Neuronal stem cell (in vitro differentiated cells): Measurements from ENCODE around the gene SRA1.

Experiments
- DNase-seq: peaks from one replicate; pipeline ENCODE4 v3.0.0-alpha.2; 2013; ENCODE audit warnings: low spot score
- H2AFZ ChIP-seq: one replicate; pipeline ENCODE4 v1.6.1; 2013; ENCODE audit warnings: mild to moderate bottlenecking, low read length, inconsistent platforms
- H2AK5ac ChIP-seq: 2 replicates; pipeline ENCODE4 v1.6.1; 2013; ENCODE audit warnings: low read depth, mild to moderate bottlenecking, inconsistent platforms, low read length, moderate library complexity, mixed read lengths
- H2BK120ac ChIP-seq: 2 replicates; pipeline ENCODE4 v1.6.1; 2013; ENCODE audit warnings: low read depth, mild to moderate bottlenecking, inconsistent platforms, low read length, moderate library complexity, mixed read lengths
- H2BK12ac ChIP-seq: one replicate; pipeline ENCODE4 v1.6.1; 2013; ENCODE audit warnings: low read length, inconsistent platforms
- H2BK15ac ChIP-seq: 2 replicates; pipeline ENCODE4 v1.6.1; 2013; ENCODE audit warnings: mild to moderate bottlenecking, low read length, inconsistent platforms, mixed read lengths
- H2BK5ac ChIP-seq: one replicate; pipeline ENCODE4 v1.6.1; 2013; ENCODE audit warnings: inconsistent platforms, mild to moderate bottlenecking, low read length, moderate library complexity
- H3K14ac ChIP-seq: one replicate; pipeline ENCODE4 v1.6.1; 2013; ENCODE audit warnings: low read length, inconsistent platforms
- H3K18ac ChIP-seq: 2 replicates; pipeline ENCODE4 v1.6.1; 2013; ENCODE audit warnings: low read length, inconsistent platforms
- H3K23ac ChIP-seq: 2 replicates; pipeline ENCODE4 v1.6.1; 2013; ENCODE audit warnings: low read depth, mild to moderate bottlenecking, mixed read lengths, low read length, inconsistent platforms; ENCODE audit not compliant: poor library complexity
- H3K27ac ChIP-seq: replicated peaks from 3 replicates; pipeline ENCODE4 v1.5.1; 2013; ENCODE audit warnings: low read length, inconsistent platforms
- H3K27me3 ChIP-seq, 3 experiments: 2 replicates each; pipeline ENCODE4 v1.6.1; 2013; ENCODE audit warnings: low read length in 3 of 3, mild to moderate bottlenecking in 2 of 3, inconsistent platforms in 1 of 3, low read depth in 1 of 3, mixed read lengths in 1 of 3, moderate library complexity in 1 of 3; ENCODE audit not compliant: control insufficient read depth in 3 of 3, insufficient read depth in 3 of 3
- H3K36me3 ChIP-seq, 2 donors: replicated peaks in 1 of 2; 2 replicates each; pipeline ENCODE4 v1.6.1; 2013; ENCODE audit warnings: low read length in 2 of 2; ENCODE audit not compliant: control insufficient read depth in 2 of 2, insufficient read depth in 2 of 2
- H3K4ac ChIP-seq: 2 replicates; pipeline ENCODE4 v1.6.1; 2013; ENCODE audit warnings: inconsistent platforms, mild to moderate bottlenecking, low read length, moderate library complexity
- H3K4me1 ChIP-seq, 2 donors: 1 replicate in 1 of 2; 2 replicates in 1 of 2; pipeline ENCODE4 v1.6.1; 2013; ENCODE audit warnings: low read length in 2 of 2, low read depth in 1 of 2; ENCODE audit not compliant: control insufficient read depth in 2 of 2, insufficient read depth in 1 of 2
- H3K4me2 ChIP-seq: one replicate; pipeline ENCODE4 v1.6.1; 2013; ENCODE audit warnings: mild to moderate bottlenecking, low read length, inconsistent platforms; ENCODE audit not compliant: insufficient read depth, poor library complexity, severe bottlenecking
- H3K4me3 ChIP-seq, 2 donors: 2 replicates each; pipeline ENCODE4 v1.5.1; 2013; ENCODE audit warnings: low read length in 2 of 2, mild to moderate bottlenecking in 2 of 2, inconsistent platforms in 1 of 2, moderate library complexity in 1 of 2
- H3K79me1 ChIP-seq: one replicate; pipeline ENCODE4 v1.6.1; 2013; ENCODE audit warnings: low read depth, mild to moderate bottlenecking, inconsistent platforms, low read length, moderate library complexity
- H3K9ac ChIP-seq: one replicate; pipeline ENCODE4 v1.6.1; 2013; ENCODE audit warnings: mild to moderate bottlenecking, low read depth, low read length, inconsistent platforms; ENCODE audit not compliant: poor library complexity
- H3K9me3 ChIP-seq, 2 donors: replicated peaks in 1 of 2; 2 replicates each; pipeline versions ENCODE3 to v1.6.1; 2013; ENCODE audit warnings: low read length in 2 of 2, mild to moderate bottlenecking in 2 of 2, inconsistent platforms in 1 of 2, low read depth in 1 of 2, mixed read lengths in 1 of 2, moderate library complexity in 1 of 2; ENCODE audit not compliant: control insufficient read depth in 2 of 2, insufficient read depth in 1 of 2
- H4K8ac ChIP-seq: one replicate; pipeline ENCODE4 v1.6.1; 2013; ENCODE audit warnings: low read depth, mild to moderate bottlenecking, inconsistent platforms, low read length, moderate library complexity
- H4K91ac ChIP-seq: one replicate; pipeline ENCODE4 v1.6.1; 2013; ENCODE audit warnings: low read length, low read depth, mild to moderate bottlenecking, inconsistent platforms; ENCODE audit not compliant: poor library complexity
- WGBS, 2 donors: extraction: QIAGEN DNeasy Blood & Tissue Kit; methylation state at CpG; one replicate each; pipeline ENCODE4 v1.1.7; 2013; ENCODE audit warnings: missing lambda C conversion rate in 2 of 2, mixed read lengths in 1 of 2; ENCODE audit not compliant: insufficient read length in 2 of 2, insufficient replicate concordance in 1 of 2; ENCODE audit errors: extremely low coverage in 2 of 2; 5-methylcytosine and 5-hydroxymethylcytosine counted together

The SRA1 gene

DNA sequence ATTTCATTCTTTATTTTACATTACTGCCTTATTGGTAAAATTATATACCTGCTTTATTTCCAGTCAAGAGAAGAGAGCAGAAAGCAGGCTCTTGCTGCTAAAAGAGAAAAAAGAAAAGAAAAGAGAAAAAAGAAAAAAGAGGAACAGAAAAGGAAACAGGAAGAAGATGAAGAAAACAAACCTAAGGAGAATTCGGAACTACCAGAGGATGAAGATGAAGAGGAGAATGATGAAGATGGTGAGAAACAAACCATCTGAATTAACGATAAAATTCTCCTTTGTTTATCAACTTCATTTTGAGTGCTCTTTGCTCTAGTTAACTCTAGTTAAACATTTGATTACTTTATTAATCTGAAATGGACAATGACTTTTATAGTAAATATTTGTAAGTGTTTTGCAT lies 33.3 kb downstream of the SRA1 start:
- Histone ChIP-seq H3K9ac (no peak overlapping the region), H2AFZ (no peak overlapping the region), H4K91ac (no peak overlapping the region), H3K9me3 (no peaks in the 10 kb centered on the region), H2BK12ac (no peak overlapping the region), H3K27ac (no peak overlapping the region), H4K8ac (no peak overlapping the region), H2BK5ac (no peak overlapping the region), H2BK120ac (no peak overlapping the region), H2BK15ac (no peak overlapping the region), H3K4me2 (no peak overlapping the region), H3K23ac (no peak overlapping the region), H3K36me3 (peaks cover 15 to 80% of the 10 kb centered on the region in 2 donors), H2AK5ac (no peak overlapping the region), H3K79me1 (no peaks in the 10 kb centered on the region), H3K18ac (no peak overlapping the region), H3K27me3 (no peaks in the 10 kb centered on the region), H3K4me3 (no peak overlapping the region), H3K4ac (no peak overlapping the region), H3K14ac (no peak overlapping the region), H3K4me1 (no peaks in the 10 kb centered on the region)
- no CpG with 5 or more reads among the region's 2 CpGs for whole genome bisulfite sequencing, 2 donors
- no peak for DNase-seq

DNA sequence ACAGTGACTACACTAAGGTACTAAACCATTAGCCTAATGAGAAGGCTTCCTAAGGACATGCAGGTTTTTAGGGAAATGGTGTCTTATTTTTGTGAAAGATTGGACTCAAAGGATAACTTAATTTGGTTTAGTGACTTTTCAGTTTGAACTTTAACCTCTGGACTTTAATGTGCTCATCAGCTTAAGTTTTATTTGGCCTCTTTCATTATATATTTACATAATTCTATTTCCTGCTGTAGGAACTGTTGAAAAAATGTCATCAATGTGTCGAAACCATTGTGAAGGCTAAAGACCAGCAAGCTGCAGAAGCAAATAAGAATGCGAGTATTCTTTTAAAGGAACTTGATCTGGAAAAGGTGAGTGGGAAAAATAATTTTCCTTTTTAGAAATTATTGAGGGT lies 44.1 kb downstream of the SRA1 start:
- Histone ChIP-seq H3K4ac (no peak overlapping the region), H3K4me3 (no peak overlapping the region), H3K36me3 (peaks cover 18 to 73% of the 10 kb centered on the region in 2 donors), H3K9me3 (no peaks in the 10 kb centered on the region), H3K4me1 (no peaks in the 10 kb centered on the region), H3K9ac (no peak overlapping the region), H4K91ac (no peak overlapping the region), H3K23ac (no peak overlapping the region), H2BK120ac (no peak overlapping the region), H2BK12ac (no peak overlapping the region), H3K18ac (no peak overlapping the region), H2AFZ (no peak overlapping the region), H2AK5ac (no peak overlapping the region), H3K27me3 (no peaks in the 10 kb centered on the region), H2BK15ac (no peak overlapping the region), H4K8ac (no peak overlapping the region), H3K4me2 (no peak overlapping the region), H3K79me1 (no peaks in the 10 kb centered on the region), H3K14ac (no peak overlapping the region), H3K27ac (no peak overlapping the region), H2BK5ac (no peak overlapping the region)
- DNase-seq = no peak
- no CpG with 5 or more reads among the region's 2 CpGs for WGBS, 2 donors

DNA sequence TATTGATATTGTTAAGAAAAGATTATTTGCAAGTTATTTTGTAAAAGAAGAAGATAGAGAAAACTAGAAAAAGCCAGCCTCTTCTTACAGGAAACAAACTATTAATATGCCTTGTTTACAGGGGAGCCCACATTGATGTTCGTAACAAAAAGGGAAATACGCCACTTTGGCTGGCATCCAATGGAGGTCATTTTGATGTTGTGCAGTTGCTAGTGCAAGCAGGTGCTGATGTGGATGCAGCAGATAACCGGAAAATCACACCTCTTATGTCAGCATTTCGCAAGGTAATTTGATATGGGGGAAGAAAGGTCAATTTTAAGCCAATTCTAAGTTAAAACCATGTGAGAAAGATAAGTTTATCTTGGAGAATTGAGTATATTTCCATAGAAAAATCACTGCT lies 47.4 kb downstream of the SRA1 start:
- Histone ChIP-seq H3K36me3 (peaks cover 28 to 99% of the 10 kb centered on the region in 2 donors), H4K8ac (no peak overlapping the region), H3K79me1 (no peaks in the 10 kb centered on the region), H2AK5ac (no peak overlapping the region), H3K4me1 (no peaks in the 10 kb centered on the region), H3K4ac (no peak overlapping the region), H3K4me2 (no peak overlapping the region), H3K27ac (no peak overlapping the region), H3K27me3 (no peaks in the 10 kb centered on the region), H3K4me3 (no peak overlapping the region), H2BK15ac (no peak overlapping the region), H3K9ac (no peak overlapping the region), H4K91ac (no peak overlapping the region), H2AFZ (no peak overlapping the region), H3K18ac (no peak overlapping the region), H2BK5ac (no peak overlapping the region), H3K9me3 (no peaks in the 10 kb centered on the region), H3K14ac (no peak overlapping the region), H3K23ac (no peak overlapping the region), H2BK12ac (no peak overlapping the region), H2BK120ac (no peak overlapping the region)
- WGBS, 2 donors = no CpG with 5 or more reads among the region's 4 CpGs
- no peak for DNase-seq

DNA sequence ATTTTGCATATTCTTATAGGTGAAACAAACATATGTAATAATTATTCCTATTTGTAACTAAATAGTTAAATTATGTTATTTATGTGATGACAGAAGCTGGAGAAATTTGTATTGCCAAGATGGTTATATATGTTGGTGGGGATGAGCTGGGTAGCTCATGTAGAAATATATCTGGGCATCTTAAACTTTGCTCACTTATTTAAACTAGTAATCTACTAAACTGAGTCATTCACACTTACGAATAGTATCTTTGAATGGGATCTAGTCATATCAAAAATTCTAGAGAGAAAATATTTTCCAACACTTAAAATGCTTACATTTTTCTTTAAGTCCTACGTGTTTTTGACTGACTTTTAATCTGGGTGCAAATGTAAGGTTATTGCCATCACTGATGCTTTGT lies 54.4 kb downstream of the SRA1 start:
- H3K27me3 ChIP-seq = no peaks in the 10 kb centered on the region
- no CpG with 5 or more reads among the region's 2 CpGs for WGBS, 2 donors
- H3K23ac ChIP-seq = no peak overlapping the region
- no peak overlapping the region for H2BK5ac ChIP-seq
- peaks cover 12 to 96% of the 10 kb centered on the region in 2 donors for H3K36me3 ChIP-seq
- H3K14ac ChIP-seq = no peak overlapping the region
- H2BK120ac ChIP-seq = no peak overlapping the region
- H2AFZ ChIP-seq = no peak overlapping the region
- H3K4ac ChIP-seq = no peak overlapping the region
- no peak overlapping the region for H4K8ac ChIP-seq
- no peak overlapping the region for H3K18ac ChIP-seq
- no peaks in the 10 kb centered on the region for H3K4me1 ChIP-seq
- no peak overlapping the region for H2AK5ac ChIP-seq
- no peak overlapping the region for H3K4me3 ChIP-seq
- no peaks in the 10 kb centered on the region for H3K79me1 ChIP-seq
- H2BK12ac ChIP-seq = no peak overlapping the region
- no peak overlapping the region for H3K27ac ChIP-seq
- H3K9me3 ChIP-seq = peaks cover 0 to 1% of the 10 kb centered on the region in 2 donors
- H2BK15ac ChIP-seq = no peak overlapping the region
- no peak overlapping the region for H4K91ac ChIP-seq
- no peak overlapping the region for H3K9ac ChIP-seq
- no peak for DNase-seq
- H3K4me2 ChIP-seq = no peak overlapping the region
